ACC112 (cell line): Measurements from ENCODE around the gene CUZD1.

ENCODE experiments used
- H2AFZ ChIP-seq: fragments of 200-600 bp; sonication (generic); one replicate; pipeline ENCODE4 v1.6.0; 2017; ENCODE audit warnings: antibody characterized with exemption, low read length; ENCODE audit not compliant: unreplicated experiment
- H3K27ac ChIP-seq: fragments of 200-600 bp; sonication (generic); 2 replicates; pipeline ENCODE4 v1.5.1; 2014; ENCODE audit warnings: low read depth, mild to moderate bottlenecking, antibody characterized with exemption, low read length, moderate library complexity
- H3K27me3 ChIP-seq: fragments of 200-600 bp; sonication (generic); 2 replicates; pipeline ENCODE4 v1.6.1; 2014; ENCODE audit warnings: mild to moderate bottlenecking, antibody characterized with exemption, low read length, moderate library complexity, mixed read lengths; ENCODE audit not compliant: insufficient read depth
- H3K36me3 ChIP-seq: fragments of 200-600 bp; sonication (generic); 2 replicates; pipeline ENCODE4 v1.6.1; 2016; ENCODE audit warnings: mild to moderate bottlenecking, antibody characterized with exemption, low read length, moderate library complexity, mixed read lengths; ENCODE audit not compliant: insufficient read depth
- H3K4me1 ChIP-seq: fragments of 200-600 bp; sonication (generic); one replicate; pipeline ENCODE4 v1.6.1; 2016; ENCODE audit warnings: low read length, mixed read lengths; ENCODE audit not compliant: insufficient read depth, unreplicated experiment, control insufficient read depth
- H3K4me3 ChIP-seq: fragments of 200-600 bp; sonication (generic); 2 replicates; pipeline ENCODE4 v1.5.1; 2014; ENCODE audit warnings: mild to moderate bottlenecking, low read depth, low read length
- H3K79me2 ChIP-seq: fragments of 200-600 bp; sonication (generic); one replicate; pipeline ENCODE4 v1.6.0; 2016; ENCODE audit warnings: low read length; ENCODE audit not compliant: control insufficient read depth, unreplicated experiment, insufficient read depth

Gene CUZD1, protein sequence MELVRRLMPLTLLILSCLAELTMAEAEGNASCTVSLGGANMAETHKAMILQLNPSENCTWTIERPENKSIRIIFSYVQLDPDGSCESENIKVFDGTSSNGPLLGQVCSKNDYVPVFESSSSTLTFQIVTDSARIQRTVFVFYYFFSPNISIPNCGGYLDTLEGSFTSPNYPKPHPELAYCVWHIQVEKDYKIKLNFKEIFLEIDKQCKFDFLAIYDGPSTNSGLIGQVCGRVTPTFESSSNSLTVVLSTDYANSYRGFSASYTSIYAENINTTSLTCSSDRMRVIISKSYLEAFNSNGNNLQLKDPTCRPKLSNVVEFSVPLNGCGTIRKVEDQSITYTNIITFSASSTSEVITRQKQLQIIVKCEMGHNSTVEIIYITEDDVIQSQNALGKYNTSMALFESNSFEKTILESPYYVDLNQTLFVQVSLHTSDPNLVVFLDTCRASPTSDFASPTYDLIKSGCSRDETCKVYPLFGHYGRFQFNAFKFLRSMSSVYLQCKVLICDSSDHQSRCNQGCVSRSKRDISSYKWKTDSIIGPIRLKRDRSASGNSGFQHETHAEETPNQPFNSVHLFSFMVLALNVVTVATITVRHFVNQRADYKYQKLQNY

DNA sequence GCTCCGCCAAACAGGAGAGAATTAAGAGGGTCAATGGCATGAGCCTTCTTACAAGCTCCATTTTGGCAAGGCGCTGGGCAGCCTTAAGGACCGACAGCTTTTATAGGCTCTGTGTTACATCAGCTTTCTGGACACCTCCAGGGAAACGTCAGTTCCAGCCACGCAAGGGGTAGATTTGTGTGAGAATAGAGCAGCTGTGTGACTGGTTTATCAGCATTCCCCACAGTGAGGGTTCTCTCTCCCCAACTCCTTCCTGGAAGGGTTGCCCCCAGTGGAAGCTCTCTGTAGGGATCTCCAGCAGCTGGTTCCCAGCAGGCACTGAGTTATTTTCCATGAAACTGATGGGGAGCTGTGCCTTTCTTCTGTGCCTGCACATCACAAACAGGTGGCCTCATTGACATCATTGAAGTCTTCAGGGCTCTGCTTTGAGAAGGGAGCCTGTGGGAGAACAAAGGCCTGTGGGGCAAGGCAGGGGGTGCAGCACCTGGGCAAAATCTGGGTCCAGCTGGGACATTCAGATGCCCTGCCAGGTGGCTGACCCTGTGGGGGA lies at the start of gene CUZD1:
TSS of gene CUZD1 (minus strand) at position 75 of the 550 bp plus-strand sequence. CDS start at position 61, 14 bp downstream.
- Histone ChIP-seq H3K27ac (no peak within 1 kb of the TSS), H3K4me3 (no peak within 1 kb of the TSS), H3K79me2 (peaks cover 18% of the 10 kb centered on the region), H3K27me3 (no peaks in the 10 kb centered on the region), H2AFZ (no peak within 1 kb of the TSS), H3K4me1 (peaks cover 18% of the 10 kb centered on the region), H3K36me3 (peaks cover 38% of the 10 kb centered on the region)

DNA sequence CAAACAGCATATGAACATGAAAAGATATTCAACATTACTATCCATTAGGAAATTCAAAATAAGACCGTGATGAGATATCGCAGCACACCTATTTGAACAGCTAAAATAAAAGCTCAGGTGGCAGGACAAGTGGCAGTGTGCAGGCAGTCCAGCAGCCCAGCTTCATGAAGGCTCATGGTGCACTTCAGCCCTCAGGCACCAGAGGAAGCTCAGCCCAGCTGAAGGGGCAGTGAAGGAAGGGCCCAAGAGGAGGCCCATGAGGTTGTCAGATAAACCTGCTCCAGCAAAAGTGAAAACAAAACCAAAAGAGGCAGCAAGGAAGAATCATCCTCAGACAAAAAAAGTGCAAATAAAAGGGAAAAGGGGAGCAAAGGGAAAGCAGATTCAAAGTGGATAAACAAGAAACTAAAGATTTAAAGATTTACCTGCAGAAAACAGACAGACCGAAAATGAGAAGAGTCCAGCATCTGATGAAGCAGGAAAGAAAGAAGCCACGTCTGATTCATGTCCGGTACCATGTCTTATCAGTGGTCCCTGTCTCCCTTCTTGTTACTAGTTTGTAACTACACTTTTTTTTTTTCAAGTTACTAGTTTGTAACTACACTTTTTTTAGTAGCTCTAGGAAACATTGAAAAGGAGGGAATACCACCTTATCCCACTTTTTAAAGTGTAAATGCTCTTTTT lies 48.7 kb upstream of the CUZD1 start:
- Histone ChIP-seq H3K36me3 (no peaks in the 10 kb centered on the region), H3K27ac (no peak overlapping the region), H3K4me1 (no peaks in the 10 kb centered on the region), H2AFZ (no peak overlapping the region), H3K79me2 (no peaks in the 10 kb centered on the region), H3K4me3 (no peak overlapping the region), H3K27me3 (no peaks in the 10 kb centered on the region)

DNA sequence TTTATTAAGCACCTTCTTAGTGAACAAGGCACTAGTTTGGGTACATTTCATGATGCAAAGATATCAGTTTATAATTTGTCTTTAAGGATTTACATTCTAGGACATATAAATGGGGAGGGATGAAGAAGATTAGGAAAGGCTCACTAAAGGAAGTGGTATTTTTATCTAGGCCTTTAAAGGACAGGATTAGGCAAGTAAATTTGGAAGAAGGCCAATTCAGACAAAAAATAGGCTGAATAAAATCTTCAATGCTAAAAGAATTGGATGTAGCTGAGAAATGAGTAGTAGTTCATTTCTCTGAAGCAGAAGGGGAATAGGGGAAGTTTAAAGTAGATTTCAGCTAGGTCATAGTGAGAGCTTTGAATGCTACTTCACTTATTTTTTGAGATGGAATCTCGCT lies 38.5 kb upstream of the CUZD1 start:
- no peaks in the 10 kb centered on the region for H3K4me1 ChIP-seq
- H3K36me3 ChIP-seq, result no peaks in the 10 kb centered on the region
- H3K27ac ChIP-seq, result no peak overlapping the region
- no peak overlapping the region for H2AFZ ChIP-seq
- no peak overlapping the region for H3K4me3 ChIP-seq
- H3K79me2 ChIP-seq, result peaks cover 2% of the 10 kb centered on the region
- no peaks in the 10 kb centered on the region for H3K27me3 ChIP-seq

DNA sequence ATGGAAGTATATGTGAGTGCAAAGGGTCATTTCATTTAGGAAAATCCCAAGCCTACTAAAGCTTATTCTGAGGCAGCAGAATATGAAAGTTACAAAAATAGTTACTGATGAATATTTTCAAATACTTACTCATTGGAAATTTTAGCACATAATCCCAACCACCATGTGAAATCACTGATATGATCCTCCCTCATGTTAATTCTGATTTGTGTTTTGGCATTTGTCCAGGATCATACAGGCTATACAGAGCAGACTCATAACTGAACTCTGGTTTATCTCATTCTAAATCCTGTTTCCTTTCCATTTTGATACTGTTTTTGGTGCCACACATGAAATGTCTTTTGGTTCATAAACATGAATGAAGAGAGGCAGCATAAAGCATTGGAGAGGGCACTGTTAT lies 37.1 kb upstream of the CUZD1 start:
- Histone ChIP-seq H3K36me3 (no peaks in the 10 kb centered on the region), H3K79me2 (peaks cover 16% of the 10 kb centered on the region), H3K4me1 (peaks cover under 1% of the 10 kb centered on the region), H3K27me3 (no peaks in the 10 kb centered on the region), H3K4me3 (no peak overlapping the region), H3K27ac (no peak overlapping the region), H2AFZ (no peak overlapping the region)

DNA sequence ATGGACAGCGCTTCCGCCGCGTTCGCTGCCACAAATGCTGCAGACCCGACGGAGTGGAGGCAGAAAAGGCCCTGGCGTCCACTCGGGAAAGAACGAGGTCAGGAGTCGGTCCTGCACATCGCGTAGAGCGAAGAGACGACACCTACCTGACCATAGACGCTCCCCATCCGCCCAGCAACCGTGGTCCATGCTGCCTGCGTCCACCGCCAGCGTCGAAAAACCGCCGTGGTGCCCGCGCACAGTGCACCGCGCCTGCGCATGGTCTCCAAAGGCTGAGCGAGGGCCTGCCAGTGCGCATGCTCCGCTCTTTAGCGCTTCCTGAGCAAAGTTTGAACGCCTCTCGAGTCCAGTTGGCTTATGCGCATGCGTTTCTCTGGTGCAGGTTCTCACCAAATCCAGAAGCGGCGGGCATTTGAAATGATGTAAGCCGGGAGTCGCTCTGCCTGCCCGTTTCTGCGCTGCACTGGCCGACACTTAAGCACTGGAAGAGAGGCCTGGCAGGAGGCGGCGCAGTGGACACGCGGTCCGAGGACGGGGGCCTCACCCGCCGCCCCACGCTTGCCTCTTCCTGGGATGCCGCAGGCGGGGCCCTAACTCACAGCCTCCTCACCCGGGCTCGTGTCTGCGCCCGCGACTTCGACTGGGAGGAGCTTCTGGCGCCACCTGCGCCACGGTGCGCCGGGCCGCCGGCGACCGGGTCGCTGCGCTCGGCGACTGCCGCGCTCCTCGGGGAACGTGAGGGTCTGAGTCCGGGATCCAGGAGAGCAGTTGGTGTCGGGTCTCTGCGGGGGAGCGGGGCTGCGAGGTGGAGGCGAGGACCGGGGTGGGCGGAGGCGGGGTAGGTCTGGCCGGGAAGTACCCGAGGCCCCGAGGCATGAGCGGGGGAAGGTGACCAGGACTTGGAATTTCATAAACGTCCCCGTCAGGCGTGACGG lies 33.9 kb upstream of the CUZD1 start, which contains the start of gene FAM24B:
TSS of gene FAM24B (minus strand) at position 243 of the 935 bp plus-strand sequence. CDS start 29,066 bp downstream, outside the sequence.
- peak within 1 kb of the TSS; percentile 51 for H3K27ac ChIP-seq
- H3K27me3 ChIP-seq, result no peaks in the 10 kb centered on the region
- H3K79me2 ChIP-seq, result peaks cover 48% of the 10 kb centered on the region
- H3K36me3 ChIP-seq, result peaks cover 7% of the 10 kb centered on the region; the same call in 1 of the 2 replicates
- peak within 1 kb of the TSS; percentile 84 for H3K4me3 ChIP-seq
- peaks cover 17% of the 10 kb centered on the region for H3K4me1 ChIP-seq
- H2AFZ ChIP-seq, result peak within 1 kb of the TSS; percentile 72

DNA sequence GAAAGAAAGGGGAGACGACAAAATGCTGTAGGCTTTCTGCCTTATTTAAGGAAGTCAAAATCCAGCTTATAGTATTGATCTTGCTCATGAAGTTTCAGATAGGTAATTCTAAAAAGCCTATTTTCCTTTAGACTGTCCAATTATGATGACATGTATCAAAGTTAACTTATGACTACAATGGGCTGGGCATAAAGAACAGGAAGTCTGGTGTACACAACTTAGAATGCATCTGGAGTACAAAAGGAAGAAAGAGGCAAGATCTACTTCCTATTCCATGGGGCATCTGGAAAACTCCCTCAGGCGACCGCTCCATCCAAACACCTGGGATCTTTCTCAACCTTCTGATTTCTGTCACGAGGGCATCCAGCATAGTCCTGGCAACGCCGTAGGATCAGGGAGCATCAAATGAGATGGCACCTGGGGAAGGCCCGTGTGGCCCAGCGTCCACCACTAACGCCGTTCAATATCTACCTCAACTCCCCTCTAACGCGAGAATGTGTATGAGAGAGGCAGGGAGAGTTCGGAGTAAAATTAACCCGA lies 33.2 kb upstream of the CUZD1 start:
- Histone ChIP-seq H3K79me2 (peaks cover 55% of the 10 kb centered on the region), H3K27ac (peak overlapping the region; percentile 50), H3K4me3 (peak overlapping the region; percentile 84)

DNA sequence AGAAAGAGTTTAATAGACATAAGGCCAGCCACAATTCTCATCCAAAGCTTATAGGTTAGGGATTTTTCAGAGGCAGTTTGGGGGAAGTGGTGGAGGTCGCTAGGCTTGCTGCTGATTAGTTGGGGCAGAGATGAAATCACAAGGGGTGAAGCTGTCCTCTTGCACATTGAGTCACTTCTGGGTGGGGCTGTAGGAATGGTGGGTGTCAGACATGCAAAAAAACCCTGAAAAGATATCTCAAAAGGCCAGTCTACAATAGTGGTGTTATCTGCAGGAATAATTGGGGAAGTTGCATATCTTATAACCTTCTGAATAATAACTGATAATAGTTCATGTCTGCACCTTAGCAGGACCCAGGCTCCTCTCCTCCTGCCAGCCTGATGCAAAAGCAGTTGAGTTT lies 31.6 kb upstream of the CUZD1 start:
- Histone ChIP-seq H3K4me3 (peak overlapping the region; percentile 84), H3K79me2 (peaks cover 66% of the 10 kb centered on the region), H3K27me3 (no peaks in the 10 kb centered on the region), H2AFZ (no peak overlapping the region), H3K27ac (no peak overlapping the region), H3K36me3 (peaks cover 13% of the 10 kb centered on the region), H3K4me1 (peaks cover 17% of the 10 kb centered on the region)

More for the DNA sequence above, 33.2 kb upstream of the CUZD1 start:
- H3K27me3 ChIP-seq, result no peaks in the 10 kb centered on the region
- peaks cover 7% of the 10 kb centered on the region for H3K36me3 ChIP-seq
- H2AFZ ChIP-seq, result peak overlapping the region; percentile 72
- peaks cover 17% of the 10 kb centered on the region for H3K4me1 ChIP-seq

DNA sequence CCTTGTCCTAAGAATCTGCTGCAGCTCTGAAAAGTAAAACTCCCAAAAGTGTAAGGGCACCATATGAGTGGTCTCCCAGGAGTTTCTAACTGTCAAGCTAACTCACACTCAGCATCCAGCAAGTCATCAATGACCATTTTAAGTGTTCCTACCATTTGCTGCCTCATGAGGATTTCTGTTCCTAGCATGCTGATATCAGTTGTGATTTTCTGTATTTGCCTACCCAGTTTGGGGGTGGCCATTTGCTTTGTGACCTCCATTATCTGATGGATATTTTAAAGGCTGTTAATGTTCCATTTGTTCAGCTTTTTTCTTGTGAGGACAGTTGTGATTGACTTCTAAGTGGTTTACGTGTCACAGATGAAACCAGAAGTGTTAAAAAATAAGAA lies 30.8 kb upstream of the CUZD1 start:
- peaks cover 17% of the 10 kb centered on the region for H3K4me1 ChIP-seq
- peaks cover 66% of the 10 kb centered on the region for H3K79me2 ChIP-seq
- no peaks in the 10 kb centered on the region for H3K27me3 ChIP-seq
- H3K4me3 ChIP-seq, result no peak overlapping the region
- peaks cover 13% of the 10 kb centered on the region for H3K36me3 ChIP-seq
- H2AFZ ChIP-seq, result no peak overlapping the region
- H3K27ac ChIP-seq, result no peak overlapping the region

DNA sequence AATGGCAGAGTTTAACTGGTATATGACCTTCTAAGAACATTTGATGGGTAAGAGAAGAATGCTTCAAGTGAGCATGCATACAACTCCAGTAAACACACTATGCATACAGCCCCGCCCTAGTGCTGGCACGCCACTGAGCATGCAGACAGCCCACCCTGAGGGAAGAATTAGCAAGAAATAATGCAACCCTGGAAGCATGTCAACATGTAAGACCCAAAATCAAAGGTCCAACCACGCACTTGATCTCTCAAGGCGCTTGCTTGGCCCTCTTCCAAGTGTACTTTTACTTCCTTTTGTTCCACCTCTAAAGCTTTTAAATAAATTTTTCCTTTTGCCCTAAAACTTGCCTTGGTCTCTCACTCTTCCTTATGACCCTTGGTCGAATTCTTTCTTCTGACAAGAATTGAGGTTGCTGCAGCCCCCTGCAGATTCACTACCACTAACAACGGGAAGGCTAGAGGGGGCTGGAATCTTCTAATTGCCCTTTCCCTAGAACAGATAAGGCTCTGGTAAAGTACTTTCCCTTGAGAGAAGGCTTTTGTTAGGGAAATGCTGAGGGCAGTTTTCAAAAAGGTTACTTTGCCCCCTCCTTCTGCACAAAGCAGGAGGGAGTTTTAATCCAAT lies 30.3 kb upstream of the CUZD1 start:
- peaks cover 66% of the 10 kb centered on the region for H3K79me2 ChIP-seq
- no peak overlapping the region for H2AFZ ChIP-seq
- H3K27me3 ChIP-seq, result no peaks in the 10 kb centered on the region
- peaks cover 17% of the 10 kb centered on the region for H3K4me1 ChIP-seq
- peaks cover 13% of the 10 kb centered on the region for H3K36me3 ChIP-seq
- H3K4me3 ChIP-seq, result no peak overlapping the region
- H3K27ac ChIP-seq, result no peak overlapping the region
